Endometrium (tissue), 2 donors: ENCODE measurements around the gene ZNF648.
"Not testable (repeated sequence)": the region's sequence is repeated elsewhere in the genome, so short reads cannot be mapped to it uniquely, and the experiment has no call there.

Source experiments
- FAIRE-seq: peaks from 2 replicates; lab custom pipeline; 2012; peaks lifted over from hg19 to GRCh38; lab: Jason Lieb, UNC
- donor health status: control.
- donor health status: control.

The ZNF648 gene, protein sequence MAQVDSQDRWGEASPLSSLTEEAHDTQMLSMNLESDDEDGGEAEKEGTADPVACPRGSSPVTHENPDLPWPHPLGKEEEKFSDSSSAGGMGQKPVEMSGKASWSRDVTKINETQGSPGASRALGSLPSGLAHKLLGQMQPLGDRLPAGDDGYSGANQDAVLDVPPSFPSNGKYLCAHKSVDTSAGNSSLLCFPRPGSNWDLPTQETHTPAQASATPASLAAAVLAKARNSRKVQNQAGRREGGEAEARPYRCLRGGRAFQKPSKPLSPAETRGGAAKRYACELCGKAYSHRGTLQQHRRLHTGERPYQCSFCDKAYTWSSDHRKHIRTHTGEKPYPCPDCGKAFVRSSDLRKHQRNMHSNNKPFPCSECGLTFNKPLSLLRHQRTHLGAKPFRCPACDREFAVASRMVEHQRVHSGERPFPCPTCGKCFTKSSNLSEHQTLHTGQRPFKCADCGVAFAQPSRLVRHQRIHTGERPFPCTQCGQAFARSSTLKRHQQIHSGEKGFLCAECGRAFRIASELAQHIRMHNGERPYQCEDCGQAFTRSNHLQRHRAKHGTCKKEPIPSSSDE

DNA sequence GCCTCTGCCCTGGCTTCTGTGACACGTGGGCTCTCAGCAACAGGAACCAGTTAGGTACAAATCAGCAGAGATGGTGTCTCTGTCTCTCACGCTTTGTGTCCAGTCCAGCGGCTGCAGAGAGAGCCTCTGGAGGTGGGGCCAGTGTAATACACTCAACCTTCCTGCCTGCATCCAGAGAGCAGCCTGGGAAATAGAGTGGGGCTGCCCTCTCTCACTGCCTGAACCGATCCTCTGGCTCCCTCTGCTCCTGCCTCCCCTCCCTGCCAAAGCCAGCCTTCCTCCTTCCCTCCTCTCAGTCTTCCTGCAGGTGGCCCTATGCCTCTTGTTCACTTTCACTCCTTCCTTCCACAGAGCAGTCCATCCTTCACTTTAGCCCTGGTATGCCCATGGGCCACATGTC, at the start of gene ZNF648:
ZNF648 (minus strand) TSS at position 119 of the 400 bp plus-strand sequence. CDS start 3,702 bp downstream, outside the sequence.
- FAIRE-seq: no peak

DNA sequence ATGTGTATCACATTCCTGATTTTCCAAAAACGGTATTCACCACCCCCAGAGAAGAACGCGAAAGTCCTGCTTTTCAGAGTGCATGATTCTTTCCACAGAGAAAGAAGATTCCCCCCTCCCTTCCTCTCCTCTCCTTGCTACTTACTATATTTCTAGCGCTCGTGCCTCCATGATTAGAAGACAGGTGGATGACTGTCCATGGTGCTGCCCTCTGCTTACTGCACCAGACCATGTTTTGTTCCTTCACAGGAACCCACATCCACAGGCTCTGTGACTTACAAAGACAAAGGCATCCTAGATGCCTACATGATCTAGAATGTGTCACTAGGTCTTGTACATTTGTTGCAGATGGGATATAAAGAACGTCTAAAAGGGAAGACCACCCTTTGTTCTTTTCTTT, 49.1 kb upstream of the ZNF648 start:
- no peak for FAIRE-seq

DNA sequence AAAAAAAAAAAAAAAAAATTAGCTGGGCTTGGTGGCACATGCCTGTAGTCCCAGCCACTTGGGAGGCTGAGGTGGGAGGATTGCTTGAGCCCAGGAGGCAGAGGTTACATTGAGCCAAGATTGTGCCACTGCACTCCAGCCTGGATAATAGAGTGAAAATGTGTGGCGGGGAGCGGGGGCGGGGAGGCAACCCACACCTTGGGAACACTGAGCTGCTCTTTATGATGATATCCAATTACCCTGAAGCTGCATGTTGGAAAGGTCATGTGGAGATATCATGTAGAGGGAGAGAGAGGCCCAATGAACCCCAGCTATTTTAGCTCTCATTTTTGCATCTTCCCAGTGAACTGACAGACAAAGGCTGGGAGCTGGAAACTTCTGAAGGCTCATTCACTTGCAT, 48.3 kb upstream of the ZNF648 start:
- FAIRE-seq: no peak

DNA sequence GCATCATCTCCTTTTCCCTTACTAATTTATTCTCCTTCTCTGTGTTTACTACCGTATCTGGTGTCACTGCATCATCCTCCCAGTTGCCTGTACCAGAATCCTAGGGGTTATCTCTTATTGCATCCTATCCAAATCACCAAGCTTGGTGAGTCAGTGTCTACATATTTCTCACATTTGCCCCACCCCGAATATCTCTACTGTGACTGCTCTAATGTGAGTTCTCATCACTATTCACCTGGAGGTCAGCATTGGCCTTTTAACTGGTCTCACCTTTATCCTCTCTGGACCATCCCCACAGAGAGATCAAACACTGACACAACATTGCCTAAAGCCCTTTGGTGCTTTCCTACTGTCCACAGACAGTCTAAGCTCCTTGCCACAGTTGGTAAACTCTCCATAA, 45.7 kb upstream of the ZNF648 start:
- no peak for FAIRE-seq

DNA sequence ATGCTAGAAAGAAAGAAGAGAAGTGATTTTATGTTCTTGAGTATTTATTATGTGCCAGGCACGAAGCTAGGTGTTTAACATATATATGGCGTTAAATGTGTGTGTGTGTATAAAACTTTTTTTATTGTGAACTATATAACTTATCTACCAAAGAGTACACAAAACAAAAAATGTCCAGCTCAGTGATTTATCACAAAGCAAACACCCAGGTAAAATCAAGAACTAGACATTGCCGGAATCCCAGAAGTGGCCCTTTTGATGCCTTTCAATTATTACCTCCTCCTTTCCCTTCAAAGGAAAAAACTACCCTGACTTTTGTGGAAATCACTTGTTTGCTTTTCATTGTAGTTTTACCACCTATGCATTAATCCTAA, 40.5 kb upstream of the ZNF648 start:
- FAIRE-seq: no peak

DNA sequence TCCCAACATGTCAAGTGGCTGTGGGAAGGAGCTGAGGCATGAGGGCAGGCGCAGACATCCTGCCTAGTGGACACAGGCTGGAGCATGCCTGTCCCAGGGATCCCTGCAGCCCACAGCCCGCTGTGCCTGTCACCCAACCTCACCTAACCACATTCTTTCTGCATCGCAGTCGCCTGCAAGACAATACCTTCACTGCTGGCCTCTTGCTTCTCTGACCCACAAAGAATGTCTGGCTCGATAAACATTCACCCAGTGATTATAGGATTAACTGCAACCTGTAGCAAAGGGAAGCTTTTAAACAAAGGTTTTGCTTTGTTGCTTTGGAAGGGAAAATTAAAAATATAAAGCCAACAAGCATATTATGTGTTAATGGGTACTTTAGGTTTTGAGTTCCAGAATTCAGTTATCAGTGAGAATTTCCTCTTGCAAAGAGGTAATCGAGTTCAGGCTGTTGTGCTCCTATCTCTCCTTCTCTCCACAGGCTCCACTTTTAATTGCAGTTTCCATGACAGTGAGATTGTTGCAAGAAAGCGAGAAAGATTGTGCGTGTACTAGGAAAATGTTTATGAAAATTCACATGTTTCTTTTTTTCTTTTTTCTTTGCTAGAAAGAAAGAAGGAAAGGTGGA, 40.0 kb upstream of the ZNF648 start:
- FAIRE-seq: no peak

DNA sequence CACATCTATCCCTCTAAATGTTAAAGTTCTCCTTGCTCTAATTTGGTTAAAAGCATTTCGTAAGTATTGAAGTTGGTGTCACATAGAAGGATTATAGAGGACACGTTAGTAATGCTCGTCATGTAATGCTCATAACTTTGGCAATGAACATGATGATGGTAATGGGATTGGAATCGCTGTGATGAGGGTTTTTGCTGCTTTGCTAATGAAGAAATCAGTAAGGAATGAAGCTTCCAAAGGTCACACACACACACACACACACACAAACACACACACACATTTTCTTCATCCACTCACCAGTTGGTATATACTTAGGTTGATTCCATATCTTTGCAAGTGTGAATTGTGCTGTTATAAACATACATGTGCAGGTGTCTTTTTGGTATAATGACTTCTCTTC, 36.8 kb upstream of the ZNF648 start:
- no peak for FAIRE-seq

DNA sequence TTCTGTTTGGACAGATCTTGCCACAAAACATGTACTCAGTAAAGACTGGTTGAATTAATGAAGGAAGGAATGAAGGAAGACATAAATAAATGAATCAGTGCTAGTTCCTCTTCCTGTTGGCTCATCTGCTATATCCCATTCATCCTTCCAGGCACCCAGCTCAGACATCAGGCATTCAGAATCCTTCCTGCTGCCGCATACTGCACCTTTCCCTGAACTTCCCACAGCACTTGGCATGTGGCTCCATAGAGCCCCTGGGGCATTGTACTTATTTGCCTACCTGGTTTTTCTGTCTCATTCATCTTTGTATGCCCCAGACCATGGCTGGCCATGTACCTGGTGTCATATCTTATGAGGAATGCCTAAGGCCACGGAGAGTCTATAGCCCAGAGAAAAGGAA, 34.4 kb upstream of the ZNF648 start:
- no peak for FAIRE-seq

DNA sequence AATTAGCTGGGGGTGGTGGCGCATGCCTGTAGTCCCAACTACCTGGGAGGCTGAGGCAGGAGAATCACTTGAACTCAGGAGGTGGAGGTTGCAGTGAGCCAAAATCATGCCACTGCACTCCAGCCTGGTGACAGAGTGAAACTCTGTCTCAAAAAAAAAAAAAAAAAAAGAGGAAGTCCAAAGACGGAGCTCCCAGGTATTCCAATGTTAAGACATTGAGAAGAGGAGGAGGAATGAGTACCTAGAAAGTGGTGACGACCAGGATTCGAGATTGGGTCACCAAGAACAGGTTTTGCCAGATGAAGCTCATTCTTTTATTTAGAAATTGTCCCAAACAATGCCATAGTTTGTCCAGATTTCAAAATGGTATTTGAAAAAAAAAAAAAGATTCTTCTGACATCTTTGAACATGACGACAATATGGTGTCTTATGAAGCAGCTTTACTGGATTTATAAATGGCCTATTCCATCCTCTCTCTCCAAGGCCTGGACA, 33.0 kb upstream of the ZNF648 start:
- not testable (repeated sequence) for FAIRE-seq

DNA sequence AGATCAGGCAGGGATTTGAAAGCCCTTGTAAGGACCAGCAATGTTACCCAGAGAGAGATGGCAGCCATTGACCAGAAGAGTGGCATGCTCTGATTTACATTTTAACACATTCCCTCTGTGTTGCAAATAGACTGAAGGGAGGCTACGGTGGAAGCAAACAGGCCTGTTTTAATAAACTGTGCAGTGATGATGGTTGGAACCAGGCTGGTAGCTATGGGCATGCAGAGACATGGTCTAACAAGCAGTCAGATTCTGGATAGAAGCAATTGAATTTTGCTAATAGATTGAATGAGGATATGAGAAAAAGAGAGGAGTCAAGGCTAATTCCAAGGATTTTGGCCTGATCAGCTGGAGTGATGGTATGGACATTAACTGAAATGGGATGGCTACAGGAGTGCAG, 32.3 kb upstream of the ZNF648 start:
- FAIRE-seq: no peak

DNA sequence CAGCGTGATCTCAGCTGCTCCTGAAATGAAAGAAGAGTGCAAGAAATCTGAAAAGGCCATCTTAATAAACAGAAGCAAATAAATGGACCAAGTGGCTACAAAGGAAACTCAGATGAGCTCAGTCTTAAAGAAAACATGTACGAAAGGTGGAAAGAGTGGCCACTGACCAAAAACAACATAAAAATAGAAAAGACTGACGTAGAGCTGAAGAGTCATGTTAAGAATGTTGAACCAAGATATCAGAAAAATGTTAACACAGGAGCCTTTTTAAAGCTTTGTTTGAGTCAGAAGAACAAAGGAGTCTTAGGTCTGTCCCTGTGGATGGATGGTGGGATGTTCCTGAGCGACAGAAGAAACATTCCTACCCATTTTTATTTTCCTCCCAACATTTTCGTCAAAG, 30.8 kb upstream of the ZNF648 start:
- FAIRE-seq: no peak

DNA sequence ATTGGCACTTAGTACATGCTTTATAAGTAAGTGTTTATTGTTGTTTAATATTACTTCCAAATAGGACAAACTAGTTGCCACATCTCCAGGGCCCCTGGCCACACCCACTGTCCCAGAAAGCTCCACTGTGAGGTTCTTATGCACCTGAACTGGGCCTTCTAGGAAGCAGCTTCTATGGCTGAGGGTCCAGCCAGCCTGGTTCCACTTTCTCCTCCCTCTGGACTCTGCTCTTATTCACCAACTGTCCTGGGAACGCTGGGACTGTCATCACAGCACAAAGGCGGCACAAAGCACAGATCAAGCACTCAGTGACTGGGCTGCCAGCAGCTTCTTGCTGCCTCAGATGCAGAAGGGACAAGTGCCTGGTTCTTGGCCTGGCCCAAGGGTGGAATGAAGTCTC, 29.6 kb upstream of the ZNF648 start:
- no peak for FAIRE-seq

DNA sequence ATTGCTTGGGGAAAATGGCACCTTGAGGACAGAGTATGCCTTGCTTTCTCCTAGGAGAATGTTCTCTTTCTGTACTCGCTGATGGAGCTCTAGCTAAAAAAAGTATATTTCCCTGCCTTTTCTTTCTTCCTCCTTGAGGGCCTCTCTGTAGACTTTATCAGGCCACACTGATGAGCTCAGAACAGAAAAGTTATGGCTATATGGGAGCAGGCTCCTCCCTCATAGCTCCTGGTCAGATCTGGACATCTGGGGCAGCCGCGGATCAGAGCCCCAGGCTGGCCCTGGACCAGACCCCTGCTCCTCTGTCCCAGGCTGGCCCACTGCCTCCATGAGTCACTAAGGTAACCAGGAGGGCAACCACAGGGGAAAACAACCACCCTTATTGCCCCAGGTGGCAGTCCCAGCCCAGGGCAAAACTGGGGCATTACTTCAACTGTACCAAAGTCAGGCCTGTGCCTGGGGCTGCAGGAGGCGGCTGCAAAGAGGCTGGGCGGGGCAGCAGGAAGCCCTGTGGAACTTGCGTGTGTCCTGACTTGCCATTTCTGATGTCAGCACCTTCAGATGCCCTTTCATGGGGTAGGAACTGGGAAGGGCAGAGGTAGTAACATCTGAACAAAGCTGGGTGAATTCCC, 26.3 kb upstream of the ZNF648 start:
- no peak for FAIRE-seq

DNA sequence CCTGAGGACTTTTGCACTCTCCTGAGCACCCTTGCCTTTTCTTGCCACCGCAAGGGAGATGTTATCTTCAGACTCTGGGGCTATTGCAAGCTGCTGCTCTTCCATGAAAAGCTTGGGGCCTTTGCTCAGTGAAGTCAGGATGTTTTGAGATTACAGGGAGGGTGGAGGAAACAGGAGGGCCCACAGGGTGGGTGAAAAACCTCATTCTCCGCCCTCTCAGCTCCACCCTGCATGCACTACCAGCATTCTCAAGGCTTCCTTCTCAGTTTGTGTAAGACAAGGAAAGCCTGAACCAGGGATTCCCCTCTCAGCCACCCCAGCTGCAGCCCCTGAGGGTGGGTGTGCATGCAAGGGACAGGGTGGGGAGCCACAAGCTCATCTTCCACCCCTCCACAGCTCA, 25.8 kb upstream of the ZNF648 start:
- FAIRE-seq: no peak

DNA sequence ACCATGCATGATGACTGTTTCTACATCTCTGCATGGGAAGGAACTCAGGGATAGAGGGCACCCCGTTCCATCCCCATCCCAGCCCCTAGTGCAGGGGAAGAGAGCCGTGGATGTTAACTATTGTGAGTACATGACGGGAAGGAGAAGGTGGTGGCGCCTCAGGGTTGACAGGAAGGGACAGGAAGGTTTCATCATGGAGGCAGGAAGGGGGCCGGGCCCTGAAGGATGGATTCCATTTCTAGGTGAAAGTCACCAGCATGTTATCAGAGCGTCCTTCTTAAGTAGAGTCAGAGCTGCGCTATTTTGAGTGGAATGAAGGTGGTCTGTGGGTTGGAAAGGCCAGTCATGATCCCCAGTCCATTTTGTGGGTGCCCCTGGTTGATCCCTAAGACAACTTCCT, 25.1 kb upstream of the ZNF648 start:
- no peak for FAIRE-seq

DNA sequence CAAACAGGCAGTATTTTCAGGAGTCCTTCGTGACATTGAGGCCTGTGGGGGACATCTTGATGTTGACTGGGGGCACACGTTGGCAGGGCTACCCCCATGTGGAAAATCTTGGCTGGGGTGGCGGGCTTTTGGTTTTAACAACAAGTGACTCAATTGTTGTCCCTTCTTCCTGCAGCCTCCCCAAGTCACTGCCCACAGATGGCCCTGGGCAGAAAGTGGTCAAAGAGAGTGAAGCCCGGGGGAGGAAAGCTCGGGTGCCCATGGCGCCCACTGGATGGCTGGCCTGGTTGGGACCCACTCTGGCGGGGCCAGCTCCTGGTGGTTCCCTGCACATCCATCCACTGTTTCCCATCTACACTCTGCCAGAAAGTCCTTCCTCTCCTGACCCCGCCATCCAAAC, 24.6 kb upstream of the ZNF648 start:
- no peak for FAIRE-seq

DNA sequence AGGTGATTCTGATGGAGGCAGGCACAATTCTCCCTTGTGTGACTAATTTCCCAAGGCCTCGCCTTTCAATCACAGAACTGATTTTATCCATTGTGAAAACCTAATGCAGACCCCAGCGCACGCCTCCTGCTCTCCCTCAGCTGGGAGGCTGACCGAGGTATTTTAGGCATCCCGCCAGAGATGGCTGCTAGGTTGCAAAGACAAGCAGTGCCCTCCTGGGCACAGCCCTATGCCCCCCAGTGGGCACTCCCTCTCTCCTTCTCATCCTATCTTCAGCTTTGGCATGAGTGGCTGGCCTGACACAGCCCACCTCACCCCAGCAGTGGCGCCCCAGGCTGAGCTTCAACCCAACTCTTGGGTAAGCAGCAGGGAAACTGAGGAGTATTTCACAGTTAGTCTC, 24.2 kb upstream of the ZNF648 start:
- FAIRE-seq: no peak

DNA sequence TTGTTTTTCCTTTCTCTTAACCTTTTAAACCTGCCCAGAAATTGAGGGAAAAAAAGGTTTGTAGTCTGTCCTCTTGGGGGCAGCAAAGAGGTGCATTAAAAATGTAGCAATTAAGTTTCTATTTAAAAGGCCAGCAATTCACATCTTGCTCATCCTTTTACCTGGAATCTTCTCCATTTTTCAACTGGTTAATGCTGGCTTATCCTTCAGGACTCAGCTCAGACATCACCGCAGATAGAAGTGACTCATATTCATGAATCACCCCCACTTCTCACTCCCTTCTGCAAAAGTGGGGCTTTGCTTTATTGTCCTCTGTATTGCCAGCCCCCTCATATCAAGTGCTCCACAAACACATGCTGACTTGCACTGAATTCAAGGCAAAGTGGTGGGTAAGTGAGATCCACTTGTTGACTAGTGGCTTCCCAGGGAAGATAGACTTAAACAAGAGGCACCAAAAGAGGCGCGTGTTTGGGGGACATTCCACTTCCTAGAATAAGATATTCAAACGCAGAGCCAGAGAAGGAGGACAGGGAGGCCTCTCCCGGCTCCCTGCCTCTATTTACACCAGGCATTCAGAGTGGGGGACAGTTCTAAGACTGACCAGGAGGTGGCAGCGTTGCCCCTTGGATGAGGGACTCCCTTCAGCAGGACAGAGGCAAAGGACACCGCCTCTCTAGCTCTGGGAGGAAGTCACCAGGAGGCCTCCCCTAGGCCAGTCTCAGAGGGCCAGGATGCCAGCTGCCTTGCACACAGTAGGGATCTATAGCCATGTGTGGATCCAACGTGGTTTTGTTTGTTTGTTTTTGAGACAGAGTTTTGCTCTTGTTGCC, 23.2 kb upstream of the ZNF648 start:
- peak; percentile 41 for FAIRE-seq

DNA sequence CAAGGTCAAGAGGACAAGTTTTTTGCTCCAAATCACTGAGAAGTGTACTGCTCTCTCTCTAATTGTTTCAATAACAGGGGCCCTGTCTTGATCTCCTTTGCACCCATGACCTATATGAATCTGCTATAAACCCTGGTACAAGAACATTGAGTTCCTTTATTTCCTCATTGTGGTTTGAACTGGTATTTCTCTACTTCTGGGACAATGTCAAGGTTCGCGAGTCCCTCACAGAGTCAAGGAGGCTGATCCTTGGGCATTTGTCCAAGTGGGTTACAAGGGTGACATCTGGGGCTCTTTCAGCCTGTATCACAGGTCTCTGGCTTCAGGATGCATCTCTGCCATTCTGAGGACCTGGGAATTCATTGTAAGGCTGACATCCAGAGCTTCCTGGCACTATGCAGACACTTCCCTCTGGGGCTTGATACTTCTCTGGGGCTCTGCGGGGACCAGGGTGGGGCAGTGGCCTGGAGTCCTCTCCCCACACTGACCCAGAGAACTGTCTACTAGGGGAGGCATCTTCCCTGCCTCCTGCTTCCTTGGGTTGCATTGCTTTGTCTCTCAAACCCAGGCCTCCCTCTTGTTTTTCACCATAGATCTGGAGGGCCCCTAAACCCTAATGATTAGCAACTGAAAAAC, 22.5 kb upstream of the ZNF648 start:
- FAIRE-seq: no peak

DNA sequence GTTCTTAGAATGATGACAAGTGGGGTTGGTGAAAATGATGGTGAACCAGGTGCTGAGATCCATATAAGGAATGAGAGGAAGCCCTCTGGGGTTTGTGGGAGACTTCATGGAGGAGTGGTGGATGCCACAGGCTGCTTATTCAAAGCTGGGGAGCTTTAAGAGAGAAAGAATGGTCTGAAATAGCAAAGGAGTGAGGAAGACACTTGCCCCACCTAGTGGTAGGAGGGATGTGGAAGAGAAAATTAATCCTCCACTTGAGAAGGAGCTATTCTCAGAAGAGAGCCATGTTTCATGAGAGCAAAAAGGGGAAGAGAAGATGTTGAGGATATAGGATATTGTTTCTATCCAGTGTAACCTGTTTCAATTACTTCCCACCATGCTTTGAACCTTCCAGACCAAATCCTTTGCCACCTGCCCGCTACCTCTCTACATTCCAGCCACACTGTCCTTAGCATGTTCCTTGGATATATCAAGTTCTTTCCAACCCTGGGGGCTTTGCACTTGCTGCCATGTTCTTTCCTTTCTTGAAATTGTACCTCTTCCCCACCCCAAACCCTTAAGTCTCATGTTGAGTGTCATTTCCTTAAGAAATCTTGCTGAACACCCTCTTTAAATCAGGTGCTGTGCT, 19.6 kb upstream of the ZNF648 start:
- FAIRE-seq: no peak

DNA sequence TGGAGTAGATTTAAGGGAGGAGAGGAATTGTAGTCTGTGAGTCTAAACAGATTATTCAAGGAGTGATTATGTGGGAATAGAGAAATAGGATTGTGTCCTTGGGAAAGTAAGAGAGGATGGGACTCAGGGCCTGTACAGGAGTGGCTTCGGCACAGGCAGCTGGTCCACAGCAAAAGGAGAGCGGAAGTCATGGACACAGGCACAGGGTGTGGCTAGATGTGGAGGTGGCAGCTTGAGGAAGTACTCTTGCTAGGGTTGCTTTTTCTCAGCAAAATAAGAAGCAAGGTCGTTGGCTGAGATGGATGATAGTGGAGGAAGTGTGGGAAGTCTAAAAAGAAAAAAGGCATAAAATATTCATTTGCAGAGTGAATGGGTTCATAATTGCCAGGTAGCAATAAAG, 18.5 kb upstream of the ZNF648 start:
- FAIRE-seq: no peak
